LNCaP clone FGC (cell line): ENCODE data around the gene LSM12.

Experiments
- DNase-seq: peaks from one replicate; pipeline ENCODE4 v3.0.0-alpha.2; 2011; ENCODE audit warnings: low read depth
- H3K4me3 ChIP-seq: 2 replicates; pipeline ENCODE4 v1.5.1; 2011; ENCODE audit warnings: mild to moderate bottlenecking, low read depth, low read length, control low read depth
- CTCF ChIP-seq: IDR thresholded peaks from 2 replicates; pipeline ENCODE4 v1.5.1; 2012; ENCODE audit warnings: mild to moderate bottlenecking; ENCODE audit not compliant: control insufficient read depth, insufficient read depth; ENCODE audit errors: extremely low read depth

Gene LSM12

DNA sequence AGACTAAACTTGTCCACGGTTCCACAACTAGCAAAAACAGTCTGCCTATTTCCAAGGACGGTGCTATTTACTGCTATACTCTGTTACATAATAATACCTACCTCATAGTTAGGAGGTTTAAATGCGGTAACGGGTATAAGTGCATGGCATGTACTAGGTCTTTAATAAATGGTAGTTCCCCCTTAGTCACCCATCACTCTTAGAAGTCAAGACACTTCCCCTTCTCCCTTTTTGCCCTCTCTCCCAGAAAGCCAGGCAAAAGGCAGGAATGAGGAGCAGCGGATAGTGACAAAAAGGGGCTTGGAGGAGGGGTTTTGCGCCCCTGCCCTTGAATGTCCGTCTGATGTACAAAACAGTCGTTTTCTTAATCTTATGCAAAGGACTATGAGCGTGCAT, 1.1 kb upstream of the LSM12 start:
- no peak overlapping the region for H3K4me3 ChIP-seq
- TF ChIP-seq CTCF = no peak
- no peak for DNase-seq

- no peak for DNase-seq
- no peak for TF ChIP-seq CTCF
- H3K4me3 ChIP-seq = peak overlapping the region; percentile 86
Measured at GRCh38 chr17:44065668-44066203, 735 bp downstream of the LSM12 start.

DNA sequence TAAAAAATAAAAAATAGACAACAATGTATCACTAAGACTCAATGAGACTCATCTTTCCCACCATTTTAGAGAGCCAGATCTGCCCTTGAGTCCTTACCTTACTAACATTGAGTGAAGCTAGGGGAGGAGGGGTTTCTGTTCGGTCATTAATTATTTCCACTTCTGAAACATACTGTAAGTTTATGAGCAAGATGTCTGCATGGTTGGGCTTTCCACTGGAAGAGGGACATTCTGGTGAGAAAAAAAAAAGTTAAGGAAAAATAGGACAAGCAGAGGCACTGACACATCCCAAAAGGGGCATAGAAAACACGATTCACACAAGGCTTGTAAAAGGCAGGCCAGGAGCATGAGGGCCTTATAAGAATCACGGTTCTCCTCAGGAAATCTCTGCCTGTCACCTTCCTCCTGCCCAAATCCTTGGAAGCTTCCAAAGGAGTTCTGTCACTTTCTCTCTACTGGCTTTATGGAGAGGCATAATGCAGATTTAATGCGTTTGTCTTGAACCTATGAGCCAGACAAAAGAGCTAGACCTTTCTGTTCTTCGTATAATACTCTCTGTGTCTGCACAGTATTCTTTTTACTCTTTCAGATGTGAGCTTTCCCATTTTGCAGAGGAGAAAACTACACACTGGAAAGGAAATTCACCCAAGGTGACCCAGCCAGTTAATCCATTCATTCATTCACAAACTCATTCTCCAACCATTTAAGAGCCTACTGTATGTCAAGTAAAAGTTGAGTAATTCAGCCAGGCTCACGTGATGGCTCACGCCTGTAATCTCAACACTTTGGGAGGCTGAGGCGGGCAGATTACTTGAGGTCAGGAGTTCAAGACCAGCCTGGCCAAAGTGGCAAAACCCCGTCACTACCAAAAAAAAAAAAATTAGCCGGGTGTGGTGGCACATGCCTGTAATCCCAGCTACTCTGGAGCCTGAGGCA, 2.5 kb downstream of the LSM12 start:
- DNase-seq = no peak
- H3K4me3 ChIP-seq = no peak overlapping the region
- TF ChIP-seq CTCF = no peak

- no peak overlapping the region for H3K4me3 ChIP-seq
- no peak for DNase-seq
- no peak for TF ChIP-seq CTCF
Measured at GRCh38 chr17:44062871-44063270, 3.6 kb downstream of the LSM12 start.

- TF ChIP-seq CTCF = no peak
- no peak for DNase-seq
- no peak overlapping the region for H3K4me3 ChIP-seq
Measured at GRCh38 chr17:44061446-44061845, 5.0 kb downstream of the LSM12 start.

DNA sequence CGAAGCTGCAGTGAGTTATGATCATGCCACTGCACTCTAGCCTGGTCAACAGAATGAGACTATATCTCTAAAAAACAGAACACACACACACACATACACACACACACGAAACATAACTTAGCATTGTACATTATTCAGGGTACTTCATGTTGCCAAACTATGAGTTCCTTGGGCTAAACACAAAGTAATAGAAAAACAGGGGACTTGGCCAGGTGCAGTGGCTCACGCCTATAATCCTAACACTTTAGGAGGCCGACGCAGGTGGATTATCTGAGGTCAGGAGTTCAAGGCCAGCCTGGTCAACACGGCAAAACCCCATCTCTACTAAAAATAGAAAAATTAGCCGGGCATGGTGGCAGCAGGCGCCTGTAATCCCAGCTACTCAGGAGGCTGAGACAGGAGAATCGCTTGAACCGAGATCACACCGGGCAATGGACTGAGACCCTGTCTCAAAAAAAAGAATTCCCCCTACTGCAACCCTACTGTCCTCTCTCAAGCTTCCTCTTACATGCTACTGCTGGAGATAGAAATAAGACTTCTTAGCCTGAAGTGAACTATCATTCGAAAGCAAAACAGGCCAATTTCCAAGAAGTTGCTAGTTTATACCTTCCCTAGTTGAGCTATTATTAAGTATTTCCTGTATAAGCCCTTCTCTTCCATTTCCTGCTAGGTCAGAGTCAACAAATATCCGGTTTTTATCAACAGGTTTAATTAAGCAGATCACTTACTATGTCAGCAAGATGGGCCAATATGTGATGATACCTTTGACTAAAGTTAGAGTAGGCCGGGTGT, 7.2 kb downstream of the LSM12 start:
- H3K4me3 ChIP-seq = no peak overlapping the region
- no peak for DNase-seq
- TF ChIP-seq CTCF = no peak
